ENCODE data around the gene SLC26A2.

GRCh38 chr5:149911031-149911430, 49.5 kb upstream of the SLC26A2 start:
- TF ChIP-seq POLR2A (IDR thresholded peaks at IDR 0.05) (no peak), POLR2AphosphoS5 (IDR thresholded peaks at IDR 0.05) (no peak), CTCF (IDR thresholded peaks at IDR 0.05) (no peak), EP300 (IDR thresholded peaks at IDR 0.05; ENCODE audit: low read depth) (no peak)

All from transverse colon (tissue), 4 donors.